NCI-H2227 treated with DMSO at 0.1 percent for 48 hours (cell line): ENCODE results near the gene MYBPC3.
"Not testable (repeated sequence)": the region's sequence is repeated elsewhere in the genome, so short reads cannot be mapped to it uniquely, and the experiment has no call there.

Experiments
- DNase-seq: peaks from one replicate; lab custom pipeline; 2025; lab: John Stamatoyannopoulos, UW

The MYBPC3 gene

GRCh38 chr11:47324520-47324919 lies 28.0 kb downstream of the MYBPC3 start:
- no peak for DNase-seq

GRCh38 chr11:47318166-47318565 lies 34.3 kb downstream of the MYBPC3 start:
- DNase-seq = no peak

DNA sequence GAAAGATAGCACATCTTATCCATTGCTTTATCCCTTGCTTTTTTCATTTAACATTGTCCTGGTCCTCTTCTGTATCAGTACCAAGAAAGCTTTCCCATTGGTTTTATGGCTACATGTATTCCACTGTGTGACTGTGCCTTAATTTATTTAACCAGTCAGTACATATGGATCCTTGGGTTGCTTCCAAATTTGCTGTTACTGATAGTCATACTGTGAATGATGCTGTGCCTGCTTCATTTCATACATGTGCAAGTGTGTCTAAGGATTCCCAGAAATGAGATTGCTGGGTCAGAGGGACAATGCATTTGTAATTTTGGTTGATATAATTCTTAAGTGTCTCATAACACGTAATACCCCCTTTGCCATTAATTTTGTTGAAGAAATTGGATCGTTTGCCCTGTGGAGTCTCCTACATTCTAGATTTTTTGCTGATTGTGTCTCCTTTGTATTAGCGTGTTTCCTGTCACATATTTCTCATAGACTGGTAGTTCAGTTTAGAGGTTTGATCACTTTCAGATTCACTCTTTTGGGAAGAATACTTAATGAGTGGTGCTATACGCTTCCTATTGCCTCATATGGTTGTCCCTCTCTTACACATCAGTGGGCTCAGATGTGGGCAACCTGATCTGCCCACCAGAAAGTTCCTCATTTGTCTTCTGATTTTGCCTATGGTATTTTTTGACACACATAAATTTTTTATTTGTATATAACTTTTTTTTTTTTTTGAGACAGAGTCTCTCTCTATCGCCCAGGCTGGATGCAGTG lies 35.3 kb downstream of the MYBPC3 start:
- no peak for DNase-seq

- DNase-seq = not testable (repeated sequence)
These were observed 36.0 kb downstream of the MYBPC3 start for GRCh38 chr11:47316501-47316900.

GRCh38 chr11:47314992-47315391 lies 37.5 kb downstream of the MYBPC3 start:
- no peak for DNase-seq

GRCh38 chr11:47308050-47308823 lies 44.3 kb downstream of the MYBPC3 start:
- no peak for DNase-seq

GRCh38 chr11:47306484-47306844 lies 46.0 kb downstream of the MYBPC3 start:
- no peak for DNase-seq

GRCh38 chr11:47305734-47306483 lies 46.6 kb downstream of the MYBPC3 start:
- DNase-seq = no peak

DNA sequence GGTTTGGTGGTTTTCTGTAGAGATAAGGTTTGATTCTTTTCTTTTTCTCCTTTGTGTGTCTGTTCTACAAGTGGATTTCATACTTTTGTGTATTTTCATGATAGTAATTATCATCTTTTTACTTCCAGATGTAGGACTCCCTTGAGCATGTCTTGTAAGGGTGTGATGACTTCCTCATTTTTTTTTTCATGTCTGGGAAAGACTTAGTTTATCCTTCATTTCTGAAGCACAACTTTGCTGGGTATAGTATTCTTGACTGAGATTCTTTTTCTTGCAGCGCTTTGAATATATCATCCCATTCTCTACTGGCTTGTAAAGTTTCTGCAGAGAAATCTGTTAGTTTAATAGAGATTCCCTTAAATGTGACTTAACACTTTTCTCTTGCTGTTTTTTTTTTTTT lies 49.6 kb downstream of the MYBPC3 start:
- DNase-seq = no peak

DNA sequence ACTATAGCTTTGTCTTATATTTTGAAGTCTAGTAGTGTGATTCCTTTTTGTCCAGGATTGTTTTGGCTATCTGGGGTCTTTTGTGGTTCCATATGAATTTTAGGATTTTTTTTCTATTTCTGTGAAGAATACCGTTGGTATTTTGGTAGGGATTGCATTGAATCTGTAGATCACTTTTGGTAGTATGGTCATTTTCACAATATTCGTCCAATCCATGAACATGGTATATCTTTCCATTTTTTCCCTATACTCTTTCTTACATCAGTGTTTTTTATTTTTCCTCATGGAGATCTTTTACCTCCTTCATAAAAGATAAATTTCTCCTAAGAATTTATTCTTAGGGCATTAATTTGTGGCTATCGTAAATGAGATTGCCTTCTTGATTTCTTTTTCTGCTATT lies 53.4 kb downstream of the MYBPC3 start:
- DNase-seq = no peak

DNA sequence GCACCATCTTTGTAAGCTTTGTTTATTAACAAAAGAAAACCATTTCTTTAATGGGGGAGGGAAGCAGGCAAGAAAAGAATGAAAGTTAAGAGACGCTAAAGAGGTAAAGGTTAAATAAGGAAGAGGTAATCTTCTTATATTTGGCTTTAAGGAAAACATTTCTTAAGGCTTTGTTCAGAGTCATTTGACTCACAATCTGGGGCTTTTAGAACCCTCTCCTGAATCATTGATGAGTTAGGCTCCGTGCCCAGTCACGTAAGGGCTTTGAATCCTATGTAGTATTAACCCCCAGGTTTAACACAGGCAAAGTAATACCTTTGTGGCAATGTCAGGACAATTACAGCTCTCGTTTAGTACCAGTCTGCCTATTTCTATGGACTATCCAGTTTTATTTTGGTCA lies 56.5 kb downstream of the MYBPC3 start:
- no peak for DNase-seq

DNA sequence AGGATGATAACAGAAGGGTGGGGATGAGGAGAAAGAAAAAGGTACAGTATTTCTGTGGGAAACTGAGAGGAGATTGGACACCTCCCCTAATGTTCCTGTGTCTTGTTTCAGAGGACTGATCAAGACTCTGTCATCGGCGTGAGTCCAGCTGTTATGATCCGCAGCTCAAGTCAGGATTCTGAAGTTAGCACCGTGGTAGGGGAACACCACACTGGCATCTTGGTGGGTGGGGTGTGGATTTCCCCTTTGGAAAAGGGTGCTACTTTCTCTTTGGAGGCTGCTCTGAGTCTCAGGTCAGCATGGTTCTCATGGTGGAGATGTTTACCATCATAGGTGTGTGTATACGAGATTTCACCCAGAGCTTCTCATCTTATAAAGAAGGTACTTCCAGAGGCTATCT lies 57.1 kb downstream of the MYBPC3 start:
- DNase-seq = no peak

GRCh38 chr11:47289856-47290255 lies 62.6 kb downstream of the MYBPC3 start:
- DNase-seq = no peak

DNA sequence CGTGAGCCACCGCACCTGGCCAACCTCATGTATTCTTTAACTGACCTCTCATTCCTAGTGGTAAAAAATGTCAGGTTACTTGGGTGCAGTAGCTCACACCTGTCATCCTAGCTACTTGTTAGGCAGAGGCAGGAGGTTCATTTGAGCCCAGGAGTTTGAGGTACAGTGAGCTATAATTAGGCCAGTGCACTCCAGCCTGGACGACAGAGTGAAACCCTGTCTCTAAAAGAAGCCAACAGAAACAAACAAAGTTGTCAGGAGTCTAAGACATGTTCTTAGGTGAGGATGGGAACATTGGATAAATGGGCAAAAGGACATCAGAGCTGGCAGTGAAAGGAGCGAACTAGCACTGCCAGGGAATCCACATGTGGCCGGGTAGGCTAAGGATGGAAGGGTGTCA lies 64.4 kb downstream of the MYBPC3 start:
- DNase-seq = no peak

DNA sequence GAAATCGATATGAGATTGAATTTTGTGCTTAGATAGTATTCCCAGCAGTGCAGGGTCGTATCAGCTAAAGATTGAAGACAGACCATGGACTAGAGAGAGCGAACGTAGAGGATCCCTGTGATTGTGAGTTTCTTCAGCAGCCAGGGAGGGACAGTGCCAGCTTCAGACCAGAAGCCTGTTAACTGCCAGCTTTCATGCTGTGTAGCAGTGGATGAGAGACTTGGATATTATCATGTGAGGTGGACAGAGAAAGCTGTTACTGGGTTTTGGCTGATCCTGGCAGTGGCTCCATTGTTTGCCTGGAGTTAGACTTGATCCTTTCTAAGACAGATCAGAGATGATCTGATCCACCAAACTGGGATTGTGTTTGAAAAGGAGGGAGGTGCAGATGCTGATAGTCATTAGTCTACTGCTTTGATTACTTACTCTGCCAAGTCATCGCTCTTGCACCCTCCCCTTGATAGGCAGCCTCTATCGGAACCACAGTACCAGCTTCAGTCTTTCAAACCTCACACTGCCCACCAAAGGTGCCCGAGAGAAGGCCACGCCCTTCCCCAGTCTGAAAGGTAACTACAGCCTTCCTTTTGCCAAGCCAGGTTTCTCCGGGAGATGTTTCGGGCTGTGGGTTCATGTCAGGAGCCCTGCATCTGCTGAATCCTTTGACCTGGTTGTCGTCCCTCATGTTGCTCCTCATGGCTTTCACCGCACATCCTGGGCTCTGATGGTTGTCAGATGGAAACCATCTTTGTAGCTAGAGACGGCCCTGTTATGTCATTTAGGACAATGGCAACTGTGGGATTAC lies 66.3 kb downstream of the MYBPC3 start:
- no peak for DNase-seq

DNA sequence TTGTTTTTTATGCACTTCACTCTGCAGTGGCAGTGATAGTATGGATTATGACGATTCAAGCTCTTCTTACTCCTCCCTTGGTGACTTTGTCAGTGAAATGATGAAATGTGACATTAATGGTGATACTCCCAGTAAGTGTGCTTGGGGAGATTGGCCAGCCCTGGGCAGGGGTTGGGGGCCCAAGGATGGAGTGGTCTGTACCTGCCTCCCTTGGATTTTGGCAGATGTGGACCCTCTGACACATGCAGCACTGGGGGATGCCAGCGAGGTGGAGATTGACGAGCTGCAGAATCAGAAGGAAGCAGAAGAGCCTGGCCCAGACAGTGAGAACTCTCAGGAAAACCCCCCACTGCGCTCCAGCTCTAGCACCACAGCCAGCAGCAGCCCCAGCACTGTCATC lies 68.4 kb downstream of the MYBPC3 start:
- no peak for DNase-seq

- DNase-seq = no peak
These were observed 70.0 kb downstream of the MYBPC3 start for GRCh38 chr11:47282462-47282861.
